Hair follicle dermal papilla cell (primary cell): Measurements from ENCODE around the gene ITM2C. TPM values are rescaled to one million over a fixed set of nuclear protein-coding genes. Genes with fewer than 3 reads are reported as not detected.

Experiments
- total RNA-seq: library from RNA; depleted of rRNA; stranded (reverse); fragments of >200 nt; gene quantifications from 2 replicates; pipeline ENCODE4 v1.2.3, GENCODE V29; 2012

ITM2C gene, protein sequence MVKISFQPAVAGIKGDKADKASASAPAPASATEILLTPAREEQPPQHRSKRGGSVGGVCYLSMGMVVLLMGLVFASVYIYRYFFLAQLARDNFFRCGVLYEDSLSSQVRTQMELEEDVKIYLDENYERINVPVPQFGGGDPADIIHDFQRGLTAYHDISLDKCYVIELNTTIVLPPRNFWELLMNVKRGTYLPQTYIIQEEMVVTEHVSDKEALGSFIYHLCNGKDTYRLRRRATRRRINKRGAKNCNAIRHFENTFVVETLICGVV
- 60.8 and 104 TPM in 2 replicates for total RNA-seq

GRCh38 chr2:230864605-230865306, at the start of gene ITM2C:
TSS of gene ITM2C (plus strand) at chr2:230864942. CDS start at chr2:230865026, 84 bp downstream.

DNA sequence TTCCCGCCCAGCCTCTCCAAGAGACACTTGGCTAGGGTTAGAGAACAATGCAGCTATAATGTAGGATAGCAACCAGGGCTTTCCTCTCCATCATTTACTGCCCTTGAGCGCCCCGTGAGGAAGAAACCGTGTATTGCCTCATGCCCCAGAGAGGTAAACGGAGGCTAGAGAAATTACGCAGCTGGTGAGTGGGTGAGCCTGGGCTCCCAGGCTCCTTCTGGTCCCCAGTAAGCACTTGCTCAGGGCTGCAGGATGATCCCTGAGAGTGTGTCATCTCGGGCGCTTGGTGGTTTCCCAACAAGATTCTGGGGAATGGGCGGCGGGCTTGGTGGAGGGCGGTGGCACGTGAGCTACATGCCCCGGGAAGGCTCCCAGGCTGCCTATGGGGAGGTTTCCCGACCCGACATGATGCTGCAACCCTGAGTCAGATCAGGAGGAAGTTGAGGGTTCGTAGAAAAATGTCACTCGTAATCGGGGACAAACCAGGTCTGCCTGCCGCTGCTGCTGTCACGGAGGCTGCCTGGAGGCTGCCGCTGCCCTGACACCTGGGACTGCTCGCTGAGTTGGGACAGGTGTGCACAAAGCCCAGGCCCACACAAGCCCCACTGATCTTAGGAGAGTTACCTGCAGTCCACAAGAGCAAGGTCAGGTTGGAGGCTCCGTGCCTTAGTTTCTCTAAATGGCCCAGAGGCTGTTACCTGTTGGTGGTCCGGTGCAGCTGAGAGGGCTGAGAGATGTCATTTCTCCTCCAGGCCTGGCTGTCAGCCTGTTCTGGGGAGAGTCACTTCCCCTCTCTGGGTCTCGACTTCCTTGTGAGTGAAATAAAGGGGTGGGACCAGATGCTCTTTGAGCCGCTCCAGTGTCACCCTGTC, 60.0 kb downstream of the ITM2C start, which contains the start of gene GPR55:
Gene GPR55 (minus strand): TSS at position 773 of the 872 bp plus-strand sequence. CDS start 14,280 bp downstream, outside the sequence.

Other genes starting within 250 kb of the ITM2C start
- 42.9 and 55.0 TPM in 2 replicates for gene CAB39, start 152.1 kb upstream of the ITM2C start, total RNA-seq
- not detected in 2 replicates for gene GPR55, start 60.3 kb downstream of the ITM2C start, total RNA-seq
- not detected in 2 replicates for gene SPATA3, start 131.2 kb downstream of the ITM2C start, total RNA-seq
- gene C2orf72, start 172.6 kb downstream of the ITM2C start, total RNA-seq = not detected in 2 replicates
- 111 and 112 TPM in 2 replicates for gene PSMD1, start 191.9 kb downstream of the ITM2C start, total RNA-seq